Gastrocnemius medialis (tissue), 4 donors: ENCODE measurements around the gene ARVCF.

Experiments
- CTCF ChIP-seq, 5 experiments: fragments of 450-650 bp in 3 of 5; fragments of 200-600 bp in 2 of 5; sonication (generic) in 2 of 5; IDR thresholded peaks in 4 of 5; conservative IDR thresholded peaks in 1 of 5; 1 replicate in 4 of 5; 2 replicates in 1 of 5; pipeline ENCODE4 v1.5.1; 2016 to 2019; ENCODE audit warnings: antibody characterized with exemption in 5 of 5, mild to moderate bottlenecking in 3 of 5, moderate library complexity in 3 of 5
- POLR2A ChIP-seq, 2 donors: fragments of 450-650 bp; IDR thresholded peaks; one replicate each; pipeline ENCODE4 v1.6.1; 2017; ENCODE audit warnings: antibody characterized with exemption in 2 of 2, mild to moderate bottlenecking in 2 of 2, moderate library complexity in 2 of 2

- TF ChIP-seq CTCF (IDR thresholded peaks at IDR 0.05 in 4 of 5, conservative IDR thresholded peaks at IDR 0.05 in 1 of 5) (no peak), POLR2A (IDR thresholded peaks at IDR 0.05) (no peak)
Measured at GRCh38 chr22:20044495-20045151, 28.0 kb upstream of the ARVCF start.
